Measurements from ENCODE around the gene EIF3F.

Gene EIF3F, protein sequence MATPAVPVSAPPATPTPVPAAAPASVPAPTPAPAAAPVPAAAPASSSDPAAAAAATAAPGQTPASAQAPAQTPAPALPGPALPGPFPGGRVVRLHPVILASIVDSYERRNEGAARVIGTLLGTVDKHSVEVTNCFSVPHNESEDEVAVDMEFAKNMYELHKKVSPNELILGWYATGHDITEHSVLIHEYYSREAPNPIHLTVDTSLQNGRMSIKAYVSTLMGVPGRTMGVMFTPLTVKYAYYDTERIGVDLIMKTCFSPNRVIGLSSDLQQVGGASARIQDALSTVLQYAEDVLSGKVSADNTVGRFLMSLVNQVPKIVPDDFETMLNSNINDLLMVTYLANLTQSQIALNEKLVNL

DNA sequence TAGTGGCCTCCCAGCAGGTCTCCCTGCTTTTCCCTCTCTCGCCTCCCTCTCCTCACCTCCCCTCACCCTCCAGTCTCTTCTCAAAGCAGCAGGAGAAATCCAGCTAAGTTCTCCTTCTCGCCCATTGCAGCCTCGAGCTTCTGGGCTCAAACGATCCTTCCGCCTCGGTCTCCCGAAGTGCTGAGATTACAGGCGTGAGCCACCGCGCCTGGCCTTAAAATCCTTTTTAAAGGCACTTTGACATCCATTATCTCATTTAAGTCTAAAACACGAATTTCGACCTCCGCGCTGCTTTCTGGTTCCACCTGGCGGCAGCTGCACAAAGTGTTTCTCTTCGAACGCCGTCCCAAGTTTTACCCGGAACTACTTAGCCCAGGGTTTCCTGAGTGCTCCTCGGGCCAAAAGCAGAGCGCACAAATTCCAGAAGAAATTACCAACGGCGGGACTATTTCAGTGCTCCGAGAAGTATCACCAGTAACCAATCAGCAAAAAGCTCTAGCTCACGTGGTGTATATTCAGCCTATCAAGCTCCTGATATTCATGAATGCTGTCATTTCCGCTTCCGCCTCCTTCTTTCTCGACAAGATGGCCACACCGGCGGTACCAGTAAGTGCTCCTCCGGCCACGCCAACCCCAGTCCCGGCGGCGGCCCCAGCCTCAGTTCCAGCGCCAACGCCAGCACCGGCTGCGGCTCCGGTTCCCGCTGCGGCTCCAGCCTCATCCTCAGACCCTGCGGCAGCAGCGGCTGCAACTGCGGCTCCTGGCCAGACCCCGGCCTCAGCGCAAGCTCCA is at the start of gene EIF3F:
Gene EIF3F (plus strand): TSS at position 570 of the 792 bp plus-strand sequence. CDS start 16 bp downstream, at position 586.
- DNase-seq (ENCODE audit: low spot score) (peak; percentile 97), FAIRE-seq (peak; percentile 83)

DNA sequence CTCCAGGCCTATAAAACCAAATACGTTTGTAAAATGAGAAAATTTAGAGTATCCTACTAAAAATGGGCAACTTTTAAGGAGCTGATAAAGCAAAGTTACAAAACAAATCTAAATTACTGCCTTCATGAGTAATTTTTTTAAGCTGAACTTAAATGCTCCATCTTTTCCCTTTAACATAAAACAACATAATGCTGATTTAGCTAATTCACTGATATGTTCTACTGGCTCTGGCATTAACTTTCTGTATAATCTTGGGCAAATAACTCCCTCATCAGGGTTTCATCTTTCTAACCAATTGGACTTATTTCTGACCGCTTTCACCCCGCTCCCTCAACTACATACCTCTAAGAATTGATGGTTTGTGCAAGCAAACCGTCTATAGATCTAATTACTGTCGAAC is 46.0 kb upstream of the EIF3F start:
- FAIRE-seq (no peak), DNase-seq (ENCODE audit: low spot score) (no peak)

DNA sequence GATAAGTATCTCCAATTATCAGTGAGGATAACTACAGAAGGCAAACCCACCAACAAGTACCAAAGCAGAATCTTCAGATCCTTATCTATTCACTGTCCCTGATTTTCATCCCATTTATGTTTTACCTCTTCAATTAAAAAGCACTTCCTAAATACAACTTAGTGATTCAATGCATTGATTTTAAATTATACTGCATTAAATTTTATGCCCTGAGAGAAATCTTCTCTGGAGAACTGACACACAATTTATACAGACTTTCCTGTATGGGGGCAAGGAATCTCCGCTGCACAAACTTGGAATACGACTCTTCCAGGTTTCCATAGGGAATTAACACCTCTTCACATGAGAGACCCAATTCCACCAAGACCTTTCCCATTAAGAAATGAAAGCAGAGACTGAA is 45.5 kb upstream of the EIF3F start, which contains the start of gene OR10A3:
Gene OR10A3 (minus strand): TSS at position 101 of the 400 bp plus-strand sequence. CDS start 2,188 bp downstream, outside the sequence.
- FAIRE-seq: no peak

DNA sequence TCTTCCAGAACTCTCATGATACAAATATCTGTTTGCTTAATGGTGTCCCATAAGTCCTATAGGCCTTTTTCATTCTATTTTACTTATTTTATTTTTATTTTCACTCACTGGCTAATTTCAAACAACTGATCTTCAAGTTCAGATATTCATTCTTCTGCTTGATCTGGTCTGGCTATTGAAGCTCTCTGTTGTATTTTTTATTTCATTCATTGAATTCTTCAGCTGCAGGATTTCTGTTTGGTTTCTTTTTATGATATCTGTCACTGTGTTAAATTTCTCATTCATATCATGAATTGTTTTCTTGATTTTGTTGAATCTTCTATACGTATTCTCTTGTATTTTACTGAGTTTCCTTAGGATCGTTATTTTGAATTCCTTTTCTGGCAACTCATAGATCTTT is 43.0 kb upstream of the EIF3F start:
- no peak for FAIRE-seq
- DNase-seq (ENCODE audit: low spot score): no peak

More for the DNA sequence above, 45.5 kb upstream of the EIF3F start, which contains the start of gene OR10A3:
- DNase-seq (ENCODE audit: low spot score): no peak

DNA sequence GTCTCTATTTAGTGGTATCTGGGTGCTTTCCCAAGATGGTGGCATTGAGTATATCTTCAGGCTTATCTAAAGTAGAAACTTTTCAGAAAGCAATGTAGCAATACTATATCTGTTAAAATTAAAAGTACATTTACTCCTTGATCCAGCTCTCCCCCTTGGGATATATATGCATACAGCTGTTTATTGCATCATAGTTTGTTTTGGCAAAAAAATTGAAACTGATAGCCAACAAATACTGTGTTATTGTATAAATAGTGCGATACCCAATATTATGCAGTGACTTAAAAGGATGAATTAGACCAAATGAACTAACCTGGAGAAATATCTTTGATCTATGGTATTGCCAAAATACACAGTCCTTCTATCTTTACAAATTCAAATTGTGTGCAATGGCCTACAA is 37.2 kb upstream of the EIF3F start:
- FAIRE-seq (no peak), DNase-seq (ENCODE audit: low spot score) (no peak)

DNA sequence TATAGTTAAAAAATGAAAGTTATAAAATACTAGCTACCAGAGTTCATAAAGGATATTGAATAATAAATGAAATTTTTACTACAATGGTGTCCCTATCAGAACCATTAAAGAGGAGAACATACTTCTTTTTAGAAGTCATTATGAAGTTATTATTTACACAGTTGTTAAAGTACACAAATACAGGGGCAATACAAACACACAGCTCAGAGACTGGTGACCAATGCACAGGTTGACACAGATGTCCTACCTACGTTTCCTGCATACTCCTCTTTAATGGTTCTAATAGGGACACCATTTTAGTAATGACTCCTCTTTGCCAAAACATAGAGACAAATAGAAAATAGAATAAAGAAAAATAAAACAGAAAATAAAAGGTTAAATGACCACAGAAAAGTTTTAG is 31.9 kb upstream of the EIF3F start:
- FAIRE-seq: no peak
- no peak for DNase-seq (ENCODE audit: low spot score)

DNA sequence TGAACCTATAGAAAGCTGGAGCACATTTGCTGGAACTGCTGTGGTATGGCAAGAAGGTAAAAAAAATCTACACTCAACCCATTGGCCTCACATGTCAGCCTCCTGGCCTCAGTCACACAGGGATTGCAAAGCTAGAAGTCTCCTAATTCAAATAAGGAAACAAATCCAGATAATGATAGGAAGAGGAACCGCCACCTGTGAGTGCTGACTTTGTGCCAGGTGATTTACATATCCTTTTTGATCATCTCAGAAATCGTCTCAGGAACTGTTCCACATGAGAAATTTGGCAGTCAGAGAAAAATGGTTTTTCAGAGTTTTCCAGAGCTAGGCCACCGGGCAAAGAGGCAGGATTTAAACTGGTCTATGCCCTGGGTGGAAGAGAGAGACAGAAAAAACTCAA is 22.9 kb upstream of the EIF3F start:
- FAIRE-seq (no peak), DNase-seq (ENCODE audit: low spot score) (no peak)

DNA sequence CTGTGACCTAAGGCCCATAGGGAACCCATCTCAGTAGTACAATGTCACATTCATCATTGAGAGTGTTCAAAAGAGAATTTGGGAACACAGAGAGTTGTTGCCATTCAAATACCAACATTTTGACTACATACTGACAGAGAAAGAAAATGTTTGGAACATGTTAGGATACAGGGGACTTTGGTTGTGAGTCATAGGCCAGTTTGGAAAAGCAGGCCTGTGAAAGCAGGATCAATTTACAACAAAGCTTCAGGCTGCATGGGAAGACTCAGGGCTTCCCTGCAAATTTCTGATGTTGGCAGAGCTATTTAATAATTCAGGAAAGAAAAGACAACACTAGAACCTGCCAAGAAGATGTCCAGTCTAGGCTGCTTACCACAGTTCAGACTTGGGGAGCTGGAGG is 22.3 kb upstream of the EIF3F start:
- no peak for FAIRE-seq
- DNase-seq (ENCODE audit: low spot score): no peak

DNA sequence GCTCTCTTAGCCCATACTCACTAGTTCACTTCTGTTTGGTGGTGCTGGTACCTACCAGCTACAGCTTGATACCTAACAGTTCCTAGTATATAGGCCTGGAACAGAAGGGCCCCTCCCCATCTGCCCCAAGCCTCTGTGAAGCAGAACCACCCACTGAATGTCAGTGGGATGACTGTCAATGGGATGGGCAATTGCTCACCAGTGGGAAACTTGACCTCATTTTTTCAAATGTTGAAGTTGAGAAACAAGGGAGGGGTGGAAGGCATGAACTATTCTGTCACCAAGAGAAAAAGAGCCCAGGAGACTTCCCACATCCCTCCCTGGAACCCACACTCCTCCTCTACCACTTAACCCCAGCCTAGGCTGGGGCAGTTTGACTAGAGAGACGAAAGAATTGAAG is 21.8 kb upstream of the EIF3F start, which contains the start of gene NLRP10:
Gene NLRP10 (minus strand): TSS at position 62 of the 400 bp plus-strand sequence. CDS start 1,952 bp downstream, outside the sequence.
- no peak for DNase-seq (ENCODE audit: low spot score)

DNA sequence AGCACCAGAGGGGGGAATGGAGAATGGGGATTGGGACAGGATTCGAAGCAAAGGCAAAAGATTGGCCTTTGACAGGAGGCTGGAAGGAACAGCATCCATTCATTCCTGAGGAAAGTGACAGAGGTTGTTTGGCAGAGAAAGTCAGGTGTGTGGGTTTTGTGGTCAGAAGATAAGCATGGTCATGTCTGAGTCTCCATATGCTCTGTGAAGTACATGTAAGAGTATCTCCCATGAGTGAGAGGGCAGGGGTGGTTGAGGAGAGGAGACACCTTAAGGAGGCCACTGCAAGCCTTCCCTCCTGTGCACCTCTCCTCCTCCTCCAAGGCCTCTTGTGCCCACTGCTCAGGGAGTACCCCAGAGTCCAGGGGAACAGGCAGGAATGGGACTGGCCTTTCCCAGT is 20.0 kb upstream of the EIF3F start:
- FAIRE-seq (no peak), DNase-seq (ENCODE audit: low spot score) (no peak)

More for the DNA sequence above, 21.8 kb upstream of the EIF3F start, which contains the start of gene NLRP10:
- no peak for FAIRE-seq

DNA sequence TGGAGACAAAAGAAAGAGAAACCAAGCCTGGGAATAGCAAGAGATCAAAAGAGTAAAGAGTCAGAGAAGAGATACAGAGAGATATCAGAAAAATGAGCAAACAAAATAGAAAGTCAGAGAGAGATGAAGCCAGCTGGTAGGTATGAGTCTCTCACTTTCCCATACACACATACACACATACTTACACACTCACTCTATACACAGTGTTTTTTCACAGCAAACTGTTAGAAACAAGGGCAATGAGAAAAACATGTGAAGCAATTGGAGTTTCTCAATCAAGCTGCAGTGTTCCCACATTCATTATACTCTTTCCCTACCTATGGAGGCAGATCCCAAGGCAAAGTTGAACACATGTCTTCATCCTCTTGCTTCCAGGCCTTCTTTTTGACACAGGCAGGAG is 19.3 kb upstream of the EIF3F start:
- FAIRE-seq (no peak), DNase-seq (ENCODE audit: low spot score) (no peak)

DNA sequence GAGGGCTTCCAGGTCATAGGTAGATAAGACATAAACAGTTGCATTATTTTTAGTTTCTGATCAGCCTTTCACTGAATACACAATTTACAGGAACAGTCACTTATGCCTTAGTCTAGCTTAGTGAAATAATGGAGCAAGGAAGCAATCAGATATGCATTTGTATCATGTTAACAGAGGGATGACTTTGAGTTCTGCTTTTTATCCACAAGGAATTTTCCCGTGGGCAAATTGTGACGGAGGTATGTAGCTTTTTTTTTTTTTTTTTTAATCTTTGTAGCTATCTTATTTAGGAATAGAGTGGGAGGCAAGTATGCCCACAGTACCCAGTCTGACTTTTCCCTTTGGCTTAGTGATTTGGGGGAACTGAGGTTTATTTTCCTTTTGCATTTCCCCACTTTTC is 18.5 kb upstream of the EIF3F start:
- DNase-seq (ENCODE audit: low spot score) (no peak), FAIRE-seq (no peak)

DNA sequence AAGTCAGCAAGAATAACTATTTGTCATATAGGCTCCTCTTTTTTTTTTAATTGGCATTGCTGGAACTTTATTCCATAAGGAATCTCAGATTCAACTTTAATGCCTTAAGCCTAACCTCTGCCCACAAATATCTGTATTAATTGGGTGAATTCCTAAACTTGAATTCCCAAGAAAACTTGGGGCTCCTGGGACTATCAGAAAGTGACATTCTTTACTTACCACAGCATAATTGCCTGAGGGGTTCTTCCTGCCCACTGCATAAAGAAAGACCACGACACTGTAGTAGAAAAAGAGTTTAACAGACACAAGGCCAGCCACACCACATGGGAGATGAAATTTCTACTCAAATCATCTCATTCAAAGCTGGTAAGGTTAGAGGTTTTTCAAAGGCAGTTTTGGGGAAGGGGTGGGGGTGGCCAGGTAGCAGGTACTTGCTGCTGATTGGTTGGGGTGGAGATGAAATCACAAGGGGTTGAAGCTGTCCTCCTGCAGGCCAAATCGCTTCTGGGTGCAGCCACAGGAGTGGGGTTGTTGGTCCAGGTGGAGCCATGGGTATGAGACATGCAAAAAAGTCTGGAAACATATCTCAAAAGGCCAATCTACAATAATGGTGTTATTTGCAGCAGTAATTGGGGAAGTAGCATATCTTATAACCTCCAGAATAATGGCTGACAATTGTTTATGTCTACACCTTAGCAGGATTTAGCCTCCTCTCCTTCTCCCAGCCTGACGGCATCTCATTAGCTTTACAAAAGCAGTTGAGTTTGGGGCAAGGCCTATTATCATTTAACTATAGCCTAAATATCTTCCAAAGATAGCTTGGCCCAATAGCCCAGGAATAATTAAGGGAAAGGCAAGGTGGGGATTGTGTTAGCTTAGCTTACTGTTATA is 17.1 kb upstream of the EIF3F start:
- DNase-seq (ENCODE audit: low spot score) (no peak), FAIRE-seq (no peak)

DNA sequence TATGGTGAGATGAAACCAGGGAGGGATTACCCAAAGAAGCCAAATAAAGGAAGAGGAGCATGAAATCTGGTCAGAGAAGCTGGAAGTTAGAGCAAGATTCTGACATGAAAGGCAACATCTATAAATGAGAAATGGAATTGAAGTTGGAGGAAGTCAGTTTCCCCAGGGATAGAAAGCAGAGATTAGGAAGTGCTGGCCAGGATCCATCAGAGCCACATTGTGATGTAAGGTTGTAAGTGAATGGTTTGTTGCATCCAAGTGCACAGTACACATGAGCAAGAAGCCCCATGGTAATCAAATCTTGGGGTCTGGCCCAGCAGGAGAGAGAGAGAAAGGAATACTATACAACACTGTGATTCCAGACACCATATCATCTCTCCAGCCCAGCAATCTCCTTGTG is 15.3 kb upstream of the EIF3F start:
- no peak for DNase-seq (ENCODE audit: low spot score)
- no peak for FAIRE-seq

DNA sequence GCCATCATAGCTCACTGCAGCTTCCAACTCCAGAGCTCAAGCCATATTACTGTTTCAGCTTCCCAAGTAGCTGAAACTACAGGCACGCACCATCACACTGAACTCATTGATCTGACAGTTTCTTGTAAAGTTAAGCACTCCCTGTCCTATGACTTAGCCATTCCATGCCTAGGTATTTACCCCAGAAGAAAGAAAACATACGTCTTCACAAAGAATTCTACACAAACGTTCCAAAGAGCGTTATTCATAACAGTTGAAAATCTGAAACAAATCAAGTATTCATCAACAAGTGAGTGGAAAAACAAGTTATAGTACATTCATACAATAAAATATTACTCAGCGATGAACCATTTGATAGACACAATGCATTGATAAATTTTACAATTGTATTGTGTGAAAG is 14.1 kb upstream of the EIF3F start:
- FAIRE-seq (no peak), DNase-seq (ENCODE audit: low spot score) (no peak)

DNA sequence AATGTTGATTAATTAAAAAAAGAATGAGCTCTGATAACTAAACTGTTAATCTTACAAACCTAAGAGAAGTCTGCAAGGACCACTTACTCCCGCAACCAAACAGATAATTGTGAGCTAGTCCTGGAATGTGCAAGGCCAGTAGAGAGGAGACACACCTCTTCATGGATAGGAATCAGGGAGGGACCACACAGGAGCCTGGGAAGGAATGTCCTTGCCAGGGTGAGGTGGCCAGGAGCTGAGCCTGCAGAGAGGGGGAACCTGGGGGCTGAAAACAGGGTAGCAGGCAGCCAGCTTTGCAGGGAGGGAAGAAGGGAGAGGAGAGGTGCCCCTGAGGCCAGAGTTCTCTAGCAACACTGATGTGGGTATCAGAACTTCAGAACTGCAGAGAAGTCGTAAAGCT is 12.5 kb upstream of the EIF3F start:
- DNase-seq (ENCODE audit: low spot score): no peak

DNA sequence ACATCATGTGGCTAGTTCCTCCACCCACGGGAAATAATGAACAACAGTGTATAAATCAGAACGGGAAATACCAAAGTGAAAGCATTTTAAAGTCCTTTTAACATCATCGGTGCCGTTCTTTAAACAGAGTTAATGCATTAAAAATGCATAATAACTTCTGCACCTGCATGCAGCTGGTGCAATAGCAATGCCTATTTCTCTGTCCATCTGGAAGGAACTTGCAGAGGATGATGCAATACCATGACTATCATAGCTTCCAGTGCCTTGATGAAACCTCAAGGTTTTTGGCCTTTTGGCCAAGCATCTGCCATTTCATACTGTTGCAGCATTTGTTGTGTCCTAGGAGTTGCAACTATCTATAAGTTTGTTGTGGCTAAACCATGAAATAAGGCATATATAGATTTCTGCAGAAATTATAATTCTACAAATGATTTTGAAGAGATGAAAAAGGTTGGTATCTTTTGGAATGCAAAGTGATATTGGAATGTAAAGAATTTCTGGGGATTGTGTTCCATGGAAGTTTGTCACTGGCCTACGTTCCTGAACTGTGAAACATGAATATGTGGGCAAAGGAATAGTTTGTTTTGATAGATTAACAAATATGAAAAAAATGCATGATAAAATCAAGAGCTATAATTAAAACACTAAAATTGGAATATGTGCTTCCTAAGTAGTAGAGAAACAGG is 9.8 kb upstream of the EIF3F start:
- DNase-seq (ENCODE audit: low spot score) (peak; percentile 35), FAIRE-seq (no peak)

More for the DNA sequence above, 12.5 kb upstream of the EIF3F start:
- no peak for FAIRE-seq

DNA sequence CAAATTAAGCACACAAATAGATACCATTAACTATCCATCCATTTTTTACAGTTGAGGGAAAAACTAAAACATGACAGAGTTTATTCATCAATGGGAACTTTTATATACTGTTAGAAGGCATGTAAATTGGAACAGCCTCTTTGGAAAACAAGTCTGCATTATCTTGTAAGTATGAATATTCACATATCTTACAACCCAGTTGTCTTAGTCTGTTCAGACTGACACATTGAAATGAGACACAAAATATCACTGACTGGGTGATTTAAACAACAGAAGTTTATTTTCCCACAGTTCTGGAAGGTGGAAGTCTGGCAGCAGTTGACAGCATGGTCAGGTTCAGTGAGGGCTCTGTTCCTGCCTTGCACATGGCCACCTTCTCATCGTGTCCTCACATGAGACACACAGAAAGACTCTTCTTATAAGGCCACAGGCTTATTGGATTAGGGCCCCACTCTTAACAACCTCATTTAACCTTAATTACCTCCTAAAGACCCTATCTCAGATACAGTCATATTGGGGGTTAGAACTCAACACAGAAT is 5.4 kb upstream of the EIF3F start:
- FAIRE-seq: no peak
- no peak for DNase-seq (ENCODE audit: low spot score)

DNA sequence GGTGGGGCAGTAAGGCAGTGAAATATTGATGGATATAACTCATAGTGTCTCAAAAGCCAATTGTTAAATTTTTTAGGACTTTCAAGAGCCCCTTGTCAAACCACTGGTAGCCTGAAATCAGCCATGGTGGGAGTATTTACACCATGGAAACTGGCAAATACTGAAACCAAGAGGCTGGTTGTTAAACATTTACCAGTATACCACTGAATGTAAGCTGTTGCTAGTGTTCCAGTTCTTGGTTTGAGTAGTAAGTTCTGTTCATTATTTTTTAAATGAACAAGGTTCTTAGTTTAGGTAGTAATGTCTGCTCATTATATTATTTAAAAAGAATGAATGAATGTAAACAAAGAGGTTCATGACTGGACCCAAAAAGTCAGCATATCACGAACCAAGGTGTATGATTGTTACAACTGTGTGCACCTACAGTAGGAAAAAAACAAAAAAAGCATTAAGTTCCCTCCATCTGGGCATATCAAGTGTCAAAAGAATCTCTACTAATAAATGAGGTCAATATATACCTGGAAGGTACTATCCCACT is 4.5 kb upstream of the EIF3F start:
- FAIRE-seq: no peak
- DNase-seq (ENCODE audit: low spot score): no peak

All from RCC 7860 (cell line).